CD4-positive, alpha-beta T cell treated with Interleukin-4 for 4 hours (primary cell): Measurements from ENCODE around the gene ATP4B.

Experiments used
- DNase-seq: peaks from one replicate; pipeline ENCODE4 v3.0.0-alpha.2; 2020

The ATP4B gene

GRCh38 chr13:113657851-113658741 is at the start of gene ATP4B:
ATP4B (minus strand) TSS chr13:113658198; CDS start chr13:113658144, 54 bp downstream.
- no peak for DNase-seq

- no peak for DNase-seq
Measured at GRCh38 chr13:113672002-113672651, 14.1 kb upstream of the ATP4B start.

- no peak for DNase-seq
Measured at GRCh38 chr13:113671066-113672001, 13.3 kb upstream of the ATP4B start.

GRCh38 chr13:113670541-113670940 is 12.5 kb upstream of the ATP4B start:
- DNase-seq, result no peak

DNA sequence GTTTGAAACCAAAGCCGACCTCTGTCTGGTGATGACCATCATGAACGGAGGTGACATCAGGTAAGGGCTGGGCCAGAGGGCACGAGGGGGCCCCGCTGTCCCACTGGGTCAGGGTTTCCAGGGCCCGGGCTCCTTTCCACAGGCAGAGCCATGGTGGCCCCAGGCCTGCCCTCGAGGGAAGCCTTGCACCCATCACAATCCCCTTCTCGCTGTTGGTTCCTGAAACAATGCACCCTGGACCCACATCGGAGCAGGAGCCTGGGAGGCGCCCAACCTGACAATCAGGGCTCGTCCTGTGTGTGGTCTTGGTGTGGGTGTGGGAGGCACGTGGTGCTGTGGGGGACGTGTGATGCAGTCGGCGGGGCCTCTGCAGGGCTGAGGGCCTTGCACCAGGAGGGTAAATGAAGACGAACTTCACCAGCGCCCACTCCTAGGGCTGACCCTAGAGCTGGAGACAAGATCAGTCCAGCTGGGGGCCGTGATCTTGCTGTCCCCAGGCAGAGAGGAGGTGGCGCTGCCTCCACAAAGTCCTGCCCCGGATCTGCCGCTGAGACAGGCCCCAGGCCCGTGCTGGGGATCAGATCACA is 11.8 kb upstream of the ATP4B start:
- no peak for DNase-seq

DNA sequence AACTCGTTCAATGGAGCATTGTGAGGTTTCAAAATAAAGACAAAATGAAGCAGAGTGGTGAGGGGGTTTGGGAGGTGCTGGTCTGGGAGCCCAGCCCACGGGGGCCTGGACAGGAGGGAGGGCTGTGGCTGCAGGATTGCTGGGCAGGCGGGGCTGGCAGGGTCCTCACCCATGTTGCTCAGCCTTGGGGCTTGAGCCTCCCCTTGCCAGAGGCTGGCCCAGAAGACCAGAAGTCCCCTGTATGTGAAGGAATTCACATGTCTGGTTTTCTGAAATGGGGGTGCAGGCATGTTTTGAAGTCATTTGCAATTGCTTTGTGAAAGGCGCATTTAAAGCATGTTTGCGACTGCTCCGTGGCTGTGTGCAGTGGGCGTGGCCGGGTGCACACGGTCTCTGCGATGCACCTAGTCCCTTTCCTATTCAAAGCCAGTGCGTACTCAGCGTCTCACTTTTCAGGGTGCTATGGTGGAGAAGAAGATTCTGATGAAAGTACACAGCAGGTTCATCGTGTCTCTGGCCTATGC is 11.3 kb upstream of the ATP4B start:
- no peak for DNase-seq

DNA sequence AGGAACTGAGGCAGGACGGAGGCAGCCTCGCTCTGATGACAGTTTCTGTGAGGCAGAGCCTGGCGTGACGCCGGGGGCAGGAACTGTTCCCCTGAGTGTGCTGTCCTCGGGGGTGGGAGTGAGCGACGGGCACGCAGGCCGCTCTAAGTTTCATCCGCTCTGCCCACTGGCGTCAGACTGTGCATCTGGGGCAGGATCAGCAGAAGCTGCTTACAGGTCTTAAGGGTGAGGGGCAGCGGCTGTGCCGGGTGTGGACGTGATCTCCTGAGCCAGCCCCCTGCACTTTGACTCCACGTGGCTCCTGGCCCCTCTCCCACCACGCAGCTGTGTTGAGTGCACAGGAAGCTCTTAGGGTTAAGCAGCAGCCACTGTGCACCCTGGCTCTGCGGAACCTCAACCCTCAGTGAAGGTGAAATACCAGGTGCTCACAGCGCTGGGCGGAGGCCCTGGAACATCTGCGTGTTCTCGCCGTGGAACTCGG is 10.5 kb upstream of the ATP4B start:
- no peak for DNase-seq

- no peak for DNase-seq
Measured at GRCh38 chr13:113667771-113668490, 9.9 kb upstream of the ATP4B start.

DNA sequence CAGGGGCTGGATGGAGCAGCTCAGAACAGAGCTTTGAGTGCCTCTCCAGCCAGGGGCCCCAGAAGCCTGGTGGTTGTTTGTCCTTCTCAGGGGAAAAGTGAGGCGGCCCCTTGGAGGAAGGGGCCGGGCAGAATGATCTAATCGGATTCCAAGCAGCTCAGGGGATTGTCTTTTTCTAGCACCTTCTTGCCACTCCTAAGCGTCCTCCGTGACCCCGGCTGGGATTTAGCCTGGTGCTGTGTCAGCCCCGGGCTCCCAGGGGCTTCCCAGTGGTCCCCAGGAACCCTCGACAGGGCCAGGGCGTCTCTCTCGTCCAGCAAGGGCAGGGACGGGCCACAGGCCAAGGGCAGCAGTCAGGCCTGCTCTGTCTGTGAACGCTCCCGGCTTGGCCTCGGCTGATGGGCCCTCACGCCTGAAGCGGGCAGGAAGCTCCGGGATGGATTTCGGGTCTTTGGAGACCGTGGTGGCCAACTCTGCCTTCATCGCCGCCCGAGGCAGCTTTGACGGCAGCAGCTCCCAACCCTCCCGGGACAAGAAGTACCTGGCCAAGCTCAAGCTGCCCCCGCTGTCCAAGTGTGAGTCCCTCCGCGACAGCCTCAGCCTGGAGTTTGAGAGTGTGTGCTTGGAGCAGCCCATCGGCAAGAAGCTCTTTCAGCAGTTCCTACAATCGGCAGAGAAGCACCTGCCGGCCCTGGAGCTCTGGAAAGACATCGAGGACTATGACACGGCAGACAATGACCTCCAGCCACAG is 9.1 kb upstream of the ATP4B start, which contains the start of gene GRK1:
Gene GRK1 (plus strand): TSS at position 269 of the 751 bp plus-strand sequence. CDS start 168 bp downstream, at position 437.
- no peak for DNase-seq

DNA sequence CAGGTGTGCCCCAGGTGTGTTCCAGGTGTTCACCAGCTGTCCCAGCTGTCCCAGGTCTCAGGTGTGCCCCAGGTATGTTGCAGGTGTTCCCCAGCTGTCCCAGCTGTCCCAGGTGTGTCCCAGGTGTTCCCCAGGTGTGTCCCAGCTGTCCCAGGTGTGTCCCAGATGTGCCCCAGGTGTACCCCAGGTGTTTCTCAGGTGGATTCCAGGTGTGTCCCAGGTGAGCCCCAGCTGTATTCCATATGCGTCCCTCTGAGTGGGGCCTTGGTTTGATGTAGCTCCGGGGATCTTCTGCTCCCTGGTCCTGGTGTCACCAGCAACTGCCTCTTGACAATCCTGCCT is 8.3 kb upstream of the ATP4B start:
- no peak for DNase-seq

GRCh38 chr13:113665597-113666328 is 7.8 kb upstream of the ATP4B start:
- no peak for DNase-seq

DNA sequence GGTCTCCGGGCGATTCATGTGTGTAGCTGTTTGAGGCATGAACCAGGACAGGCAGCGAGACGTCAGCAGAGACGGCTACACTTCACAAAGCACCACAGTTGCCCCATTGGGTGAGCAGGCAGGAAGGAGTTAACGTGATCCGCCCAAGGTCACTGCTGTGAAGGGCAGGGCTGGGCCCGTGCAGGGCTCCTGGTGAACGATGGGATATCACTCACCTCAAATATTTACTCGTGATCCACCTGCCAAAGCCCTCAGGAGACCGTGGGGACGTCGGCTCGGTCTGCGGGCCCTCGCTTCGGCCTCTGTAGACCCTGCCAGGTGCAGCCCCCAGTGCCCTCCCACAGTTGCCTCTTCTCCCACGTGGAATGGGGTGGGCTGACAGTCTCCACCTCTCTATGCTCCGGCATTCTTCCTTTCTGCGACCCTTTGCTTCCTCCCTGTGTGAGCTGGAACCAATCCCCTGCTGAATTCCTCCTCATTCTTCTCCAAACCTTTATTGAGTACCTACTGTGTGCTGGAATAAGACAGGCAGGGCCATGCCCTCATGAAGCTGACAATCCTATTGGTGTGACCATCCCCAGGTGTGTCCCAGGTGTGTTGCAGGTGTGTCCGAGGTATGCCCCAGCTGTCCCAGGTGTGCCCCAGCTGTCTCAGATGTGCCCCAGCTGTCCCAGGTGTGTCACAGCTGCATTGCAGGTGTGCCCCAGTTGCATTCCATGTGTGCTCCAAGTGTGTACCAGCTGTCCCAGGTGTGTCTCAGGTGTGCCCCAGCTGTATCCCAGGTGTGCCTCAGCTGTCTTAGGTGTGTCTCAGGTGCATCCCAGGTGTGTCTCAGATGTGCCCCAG is 7.0 kb upstream of the ATP4B start:
- DNase-seq, result no peak

DNA sequence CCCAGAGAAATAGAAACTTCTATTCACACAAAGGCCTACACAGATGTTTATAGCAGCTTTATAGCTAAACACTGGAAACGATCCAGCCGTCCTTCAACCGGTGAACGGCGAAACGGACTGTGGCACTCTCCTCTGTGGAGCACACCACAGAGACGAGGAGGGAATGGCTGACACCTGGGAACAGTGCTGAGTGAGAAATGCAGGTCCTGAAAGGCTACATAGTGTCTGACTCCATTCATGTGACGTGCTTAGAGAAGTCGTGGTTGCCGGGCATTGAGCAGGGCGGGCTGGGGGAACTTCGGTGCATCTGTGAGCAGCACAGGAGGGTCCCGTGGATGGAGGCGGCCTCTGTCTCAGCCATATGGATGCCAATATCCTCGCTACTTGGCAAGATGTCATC is 5.9 kb upstream of the ATP4B start:
- DNase-seq, result no peak

DNA sequence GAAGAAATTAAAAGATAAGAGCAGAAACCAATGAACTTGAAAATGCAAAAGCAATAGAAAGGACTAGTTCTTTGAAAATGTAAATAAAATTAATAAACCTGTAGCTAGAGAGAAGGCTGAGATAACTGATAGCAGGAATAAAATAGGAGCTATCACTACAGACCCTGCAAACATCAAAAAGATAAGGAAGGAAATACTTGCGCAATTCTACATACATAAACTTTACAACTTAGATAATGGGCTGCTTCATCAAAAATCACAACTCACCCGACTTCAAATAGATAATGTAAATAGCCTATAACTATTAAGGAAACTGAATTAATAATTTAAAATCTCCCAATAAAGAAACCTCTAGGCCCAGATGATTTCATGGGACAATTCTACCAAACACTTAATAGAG is 3.5 kb upstream of the ATP4B start:
- DNase-seq, result no peak

DNA sequence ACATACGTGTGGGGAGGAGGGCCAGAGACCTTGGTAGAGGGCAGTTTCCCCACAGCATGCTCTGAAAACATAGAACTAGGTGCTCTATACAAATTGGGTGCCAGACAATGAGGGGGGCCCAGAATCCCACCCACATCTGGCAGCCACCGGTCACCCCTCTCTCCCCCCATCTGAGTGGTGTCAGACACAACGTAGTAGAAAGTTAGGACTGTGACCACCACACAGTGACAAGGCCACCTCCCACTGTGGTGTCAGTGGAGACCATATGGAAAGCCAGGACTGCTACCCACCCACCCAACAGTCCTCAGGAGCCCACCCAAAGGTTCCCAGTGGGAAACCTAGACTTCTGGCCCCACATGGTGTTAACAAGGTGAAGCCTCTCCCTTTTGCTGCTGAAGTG is 2.1 kb upstream of the ATP4B start:
- no peak for DNase-seq

DNA sequence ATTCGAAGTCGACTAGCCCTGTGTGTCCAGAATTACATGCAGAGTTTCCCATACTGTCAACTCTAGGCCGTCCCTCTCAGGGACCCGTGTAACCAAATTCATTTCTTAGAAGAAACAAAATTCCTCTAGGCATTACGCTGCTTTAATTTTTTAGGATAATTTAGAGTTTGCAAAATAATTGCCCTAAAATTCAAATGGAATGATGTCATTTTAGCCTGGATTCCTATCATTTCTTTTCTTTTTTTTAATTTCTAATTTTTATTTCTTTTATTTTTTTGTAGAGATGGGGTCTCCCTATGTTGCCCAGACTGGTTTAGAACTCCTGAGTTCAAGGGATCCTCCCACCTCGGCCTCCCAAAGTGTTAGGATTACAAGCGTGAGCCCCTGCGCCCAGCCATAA is 1.3 kb upstream of the ATP4B start:
- DNase-seq, result no peak

DNA sequence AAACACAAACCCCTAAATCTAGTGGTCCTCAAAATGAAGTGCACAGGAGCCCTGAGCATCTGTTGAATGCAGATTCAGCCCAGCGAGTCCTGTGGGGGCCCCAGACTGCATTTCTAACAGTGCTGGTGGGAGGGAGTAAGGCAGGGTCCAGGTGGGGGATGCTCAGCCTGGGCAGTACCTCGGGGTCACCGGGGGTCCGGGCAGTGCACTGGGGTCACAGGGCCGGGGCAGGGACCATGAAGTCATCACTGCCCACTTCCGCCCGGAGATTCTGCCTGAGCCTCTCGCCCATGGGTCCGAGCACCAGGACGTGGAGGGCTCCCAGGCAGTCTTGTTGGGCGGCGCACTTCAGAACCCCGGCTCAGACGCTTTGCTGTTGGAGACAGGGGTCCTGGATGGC is 838 bp upstream of the ATP4B start:
- DNase-seq, result no peak

- DNase-seq, result no peak
Measured at GRCh38 chr13:113656831-113657671, 947 bp downstream of the ATP4B start.
